DND-41 (cell line): Measurements from ENCODE around the gene ADAM30.

ENCODE experiments used
- CTCF ChIP-seq: IDR thresholded peaks from 2 replicates; pipeline ENCODE4 v1.5.1; 2012; ENCODE audit warnings: borderline replicate concordance, low read length, moderate library complexity, mild to moderate bottlenecking; ENCODE audit not compliant: poor library complexity, severe bottlenecking; ENCODE audit errors: extremely low read depth
- EZH2 ChIP-seq: IDR thresholded peaks from 3 replicates; pipeline ENCODE4 v1.6.1; 2012; ENCODE audit warnings: borderline replicate concordance, low read depth, mild to moderate bottlenecking, moderate library complexity, low read length, inconsistent platforms; ENCODE audit not compliant: severe bottlenecking

GRCh38 chr1:119874186-119874585, 22.1 kb downstream of the ADAM30 start:
- no peak for TF ChIP-seq CTCF
- TF ChIP-seq EZH2 = no peak
